Right cardiac atrium (tissue), 5 donors: ENCODE data around the gene MSL3B.

Experiments used
- ATAC-seq, 2 donors: fragments of 200-7000 bp; cut with Tn5 transposase; one replicate each; pipeline versions ENCODE4 v1.8.0 to v1.9.1; 2020; ENCODE audit warnings: moderate library complexity in 2 of 2, mild to moderate bottlenecking in 1 of 2
- DNase-seq, 3 donors: peaks; one replicate each; pipeline ENCODE4 v3.0.0-alpha.2; 2020
- H3K27ac ChIP-seq: one replicate; pipeline ENCODE4 v1.5.1; 2013; ENCODE audit warnings: mild to moderate bottlenecking, low read length, control low read depth, moderate library complexity
- H3K27me3 ChIP-seq: one replicate; pipeline ENCODE4 v1.6.1; 2013; ENCODE audit not compliant: control insufficient read depth, insufficient read depth
- H3K4me1 ChIP-seq: one replicate; pipeline ENCODE4 v1.6.1; 2013; ENCODE audit warnings: low read length; ENCODE audit not compliant: control insufficient read depth, insufficient read depth
- H3K4me3 ChIP-seq: one replicate; pipeline ENCODE4 v1.5.1; 2013; ENCODE audit warnings: low read length, control low read depth
- H3K9me3 ChIP-seq: one replicate; pipeline ENCODE4 v1.6.1; 2013; ENCODE audit warnings: low read length; ENCODE audit not compliant: control insufficient read depth
- WGBS: extraction: QIAGEN DNeasy Blood & Tissue Kit; methylation state at CpG from one replicate; pipeline ENCODE4 v1.1.7; 2013; 5-methylcytosine and 5-hydroxymethylcytosine counted together
- intact Hi-C, 4 donors: fragments of 100-400 bp; cut with DNase I; formaldehyde crosslinking; loops; one replicate each; pipeline versions ENCODE4 v1.11.0 to v1.14.0; 2022 to 2023
- donor health status: healthy with polysubstance abuse.
- donor health status: DM: no; HTN: yes; CAD: no.
- donor health status: DM: no; HTN: no; CAD: no.
- donor health status: DM: no; HTN: yes; CAD: no; lungs with severe emphysema.
- donor health status: DM: yes; HTN: yes; CAD: no.

Gene MSL3B

GRCh38 chr2:233844064-233844807, 23.9 kb downstream of the MSL3B start:
- Histone ChIP-seq H3K9me3 (no peaks in the 10 kb centered on the region), H3K4me1 (no peaks in the 10 kb centered on the region), H3K4me3 (no peak overlapping the region), H3K27me3 (no peaks in the 10 kb centered on the region), H3K27ac (no peak overlapping the region)
- DNase-seq, result no peak
- WGBS, result 95% methylated on average over 19 of the region's 19 CpGs
- ATAC-seq, result no peak
- intact Hi-C loops, result no loop called here

DNA sequence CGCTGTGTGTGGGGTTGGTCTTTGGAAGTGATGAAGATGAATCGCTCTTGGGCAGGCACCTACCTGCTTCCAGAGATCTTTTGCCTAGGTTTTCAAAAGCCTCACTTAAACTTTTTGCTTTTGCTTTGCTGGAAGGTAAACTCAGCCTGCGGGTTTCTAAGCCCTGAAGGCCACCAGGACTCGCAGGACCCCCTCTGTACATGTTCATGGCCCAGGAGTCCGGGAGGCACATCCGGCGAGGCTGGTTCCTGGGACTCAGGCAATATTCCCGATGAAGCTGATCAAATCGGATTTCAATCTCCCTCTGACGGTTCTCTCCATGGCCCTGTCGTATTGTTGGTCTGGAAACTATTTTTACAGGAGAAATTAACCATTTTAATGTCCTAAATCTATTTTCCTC, 27.0 kb downstream of the MSL3B start:
- H3K4me1 ChIP-seq, result no peaks in the 10 kb centered on the region
- no peaks in the 10 kb centered on the region for H3K9me3 ChIP-seq
- H3K27me3 ChIP-seq, result no peaks in the 10 kb centered on the region
- DNase-seq, result no peak
- H3K4me3 ChIP-seq, result no peak overlapping the region
- ATAC-seq, result no peak
- intact Hi-C loops, result no loop called here
- 95% methylated on average over 11 of the region's 11 CpGs for WGBS
- H3K27ac ChIP-seq, result no peak overlapping the region

DNA sequence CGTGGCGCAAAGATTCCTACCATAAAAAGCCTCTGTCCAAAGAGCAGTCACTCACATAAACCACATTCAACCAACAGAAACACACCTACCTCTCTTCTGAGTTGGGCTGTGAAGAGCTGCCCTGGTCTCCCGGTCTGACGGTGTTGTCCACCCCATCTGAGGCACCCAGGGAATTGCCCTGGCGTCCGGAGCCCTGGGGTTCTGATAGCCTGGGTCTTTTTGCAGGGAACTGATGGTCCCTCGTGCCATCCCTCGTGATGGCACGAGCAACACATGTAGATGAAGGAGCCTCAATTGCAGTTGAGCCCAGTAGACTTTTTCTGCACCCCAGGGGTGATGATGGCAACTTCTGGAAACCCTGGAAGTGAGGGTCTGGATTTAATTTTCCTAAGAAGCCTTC, 27.7 kb downstream of the MSL3B start:
- 96% methylated on average over 9 of the region's 9 CpGs for WGBS
- no peaks in the 10 kb centered on the region for H3K4me1 ChIP-seq
- H3K27ac ChIP-seq, result no peak overlapping the region
- H3K4me3 ChIP-seq, result no peak overlapping the region
- ATAC-seq, result no peak
- intact Hi-C loops, result no loop called here
- no peaks in the 10 kb centered on the region for H3K9me3 ChIP-seq
- H3K27me3 ChIP-seq, result no peaks in the 10 kb centered on the region
- DNase-seq, result no peak

DNA sequence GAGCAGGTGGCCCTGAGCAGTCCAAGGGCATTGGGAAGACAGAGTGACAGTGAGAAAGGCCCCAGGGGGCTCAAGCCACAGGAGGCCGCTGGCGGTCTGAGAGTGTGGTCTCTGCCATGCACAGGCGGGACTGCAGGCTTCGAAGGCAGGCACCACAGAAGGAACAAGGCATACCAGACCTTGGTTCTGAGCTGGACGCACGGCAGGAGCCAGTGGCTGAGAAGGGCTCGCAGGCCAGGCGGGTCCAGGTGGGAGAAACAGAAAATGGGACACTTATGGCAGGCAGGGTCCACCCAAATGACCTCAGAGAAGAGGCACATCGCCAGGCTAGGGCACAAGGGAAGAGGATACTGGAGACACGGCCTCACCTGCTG, 28.8 kb downstream of the MSL3B start:
- intact Hi-C loops, result no loop called here
- Histone ChIP-seq H3K27me3 (no peaks in the 10 kb centered on the region), H3K9me3 (no peaks in the 10 kb centered on the region), H3K27ac (no peak overlapping the region), H3K4me1 (no peaks in the 10 kb centered on the region), H3K4me3 (no peak overlapping the region)
- ATAC-seq (peak in 1 of 2 donors; percentile 16), DNase-seq (no peak)
- WGBS, result 97% methylated on average over 10 of the region's 10 CpGs

DNA sequence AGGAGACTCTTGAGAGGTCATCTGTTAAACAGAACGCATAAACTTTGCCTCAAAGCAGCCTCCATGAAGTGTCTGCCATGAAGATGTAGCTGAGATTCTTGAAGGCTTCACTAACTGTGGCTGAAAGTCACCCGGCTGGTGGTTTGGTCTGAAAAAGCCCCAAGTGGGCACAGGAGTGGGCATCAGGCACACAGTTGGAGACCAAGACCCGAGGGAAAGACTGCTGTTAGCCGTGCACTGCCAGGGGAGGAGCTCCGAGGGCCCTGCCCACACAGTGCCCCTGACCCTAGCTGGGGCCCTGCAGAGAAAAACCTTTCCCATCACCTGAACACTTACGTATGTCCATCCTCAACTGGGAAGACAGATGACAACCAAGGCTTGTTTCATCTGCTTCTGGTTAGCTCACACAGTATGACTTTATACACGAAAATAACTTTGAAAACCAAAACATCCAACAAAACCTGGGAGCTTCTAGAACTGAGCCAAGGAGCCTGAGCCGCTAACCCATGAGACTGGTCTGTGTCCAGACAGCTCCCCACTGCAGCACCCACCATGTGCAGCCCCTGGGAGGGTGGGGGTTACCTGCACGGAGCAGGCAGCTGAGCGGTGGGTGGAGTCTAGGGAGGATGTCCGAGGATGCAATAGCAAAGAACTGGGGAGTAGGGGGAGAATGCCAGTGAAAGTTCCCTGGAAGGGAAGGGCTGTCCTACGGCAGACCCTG, 29.3 kb downstream of the MSL3B start:
- DNase-seq (no peak), ATAC-seq (no peak)
- no peaks in the 10 kb centered on the region for H3K4me1 ChIP-seq
- no peak overlapping the region for H3K4me3 ChIP-seq
- intact Hi-C loops, result no loop called here
- H3K27ac ChIP-seq, result no peak overlapping the region
- H3K27me3 ChIP-seq, result no peaks in the 10 kb centered on the region
- 86% methylated on average over 12 of the region's 12 CpGs for WGBS
- H3K9me3 ChIP-seq, result no peaks in the 10 kb centered on the region

DNA sequence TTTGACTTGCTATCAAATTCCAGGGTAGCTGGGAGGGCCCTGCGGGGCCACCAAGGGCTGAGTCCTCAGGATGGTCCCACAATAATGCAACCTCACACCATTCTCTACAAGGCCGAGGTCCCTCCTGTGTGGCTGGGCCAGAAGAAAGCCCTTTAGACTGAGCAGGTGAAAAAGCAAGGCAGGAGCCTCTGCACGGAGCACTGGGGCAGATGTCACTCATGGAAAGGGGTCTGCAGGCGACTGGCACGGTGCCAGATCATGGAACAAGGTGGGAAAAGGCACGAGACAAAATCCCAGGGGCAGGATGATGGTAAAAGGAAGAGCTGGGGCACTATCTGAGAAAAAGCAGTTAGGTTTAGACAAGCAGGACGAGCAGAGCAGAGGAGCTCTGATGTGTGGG, 29.9 kb downstream of the MSL3B start:
- H3K4me1 ChIP-seq, result no peaks in the 10 kb centered on the region
- ATAC-seq (no peak), DNase-seq (no peak)
- H3K27ac ChIP-seq, result no peak overlapping the region
- intact Hi-C loops, result no loop called here
- 78% methylated on average over 7 of the region's 7 CpGs for WGBS
- no peaks in the 10 kb centered on the region for H3K27me3 ChIP-seq
- no peak overlapping the region for H3K4me3 ChIP-seq
- no peaks in the 10 kb centered on the region for H3K9me3 ChIP-seq

DNA sequence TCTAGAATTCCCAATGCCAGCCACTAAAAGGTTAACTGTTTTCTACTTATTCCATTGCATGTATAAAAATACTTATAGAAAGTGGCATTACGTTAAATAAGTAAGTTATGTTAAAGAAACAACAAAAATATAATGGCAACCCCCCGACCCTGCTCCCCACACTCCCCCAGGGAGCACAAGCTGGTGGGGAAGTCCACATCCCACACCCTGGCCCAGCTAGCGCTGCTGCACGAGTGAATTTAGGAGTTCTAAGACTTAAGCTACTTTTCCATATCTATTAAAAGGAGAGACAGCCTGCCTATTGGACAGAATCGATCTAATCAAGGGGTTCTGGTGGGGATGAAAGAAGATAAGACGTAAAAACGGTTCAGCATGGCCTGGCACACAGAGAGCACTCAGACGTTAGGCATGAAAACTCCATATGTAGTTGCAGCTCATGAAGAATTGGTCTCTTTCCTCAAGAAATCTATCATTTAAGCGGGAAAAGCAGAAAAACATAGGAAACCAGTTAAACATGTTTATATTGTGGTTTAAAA, 30.4 kb downstream of the MSL3B start:
- no peak for DNase-seq
- no peak for ATAC-seq
- intact Hi-C loops, result no loop called here
- Histone ChIP-seq H3K27ac (no peak overlapping the region), H3K4me3 (no peak overlapping the region), H3K9me3 (no peaks in the 10 kb centered on the region), H3K27me3 (no peaks in the 10 kb centered on the region), H3K4me1 (no peaks in the 10 kb centered on the region)
- WGBS, result 79% methylated on average over 9 of the region's 9 CpGs

DNA sequence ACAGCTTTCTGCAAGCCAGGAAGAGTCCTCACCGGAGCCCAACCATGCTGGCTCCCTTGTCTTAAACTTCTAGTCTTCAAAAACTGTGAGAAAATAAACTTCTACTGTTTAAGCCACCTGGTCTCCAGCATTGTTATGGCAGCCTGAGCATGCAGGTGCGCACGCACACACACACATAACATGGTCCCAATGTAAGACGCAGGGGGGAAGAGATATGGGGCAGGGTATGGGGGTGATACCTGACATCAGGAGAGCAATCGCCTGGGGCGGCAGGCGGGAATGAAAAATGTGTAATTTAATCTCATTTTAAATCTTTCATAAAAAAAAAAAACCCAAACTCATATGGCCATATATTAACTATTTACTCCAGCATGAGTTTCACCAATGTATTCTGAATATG, 31.8 kb downstream of the MSL3B start:
- no peak for DNase-seq
- no peaks in the 10 kb centered on the region for H3K4me1 ChIP-seq

DNA sequence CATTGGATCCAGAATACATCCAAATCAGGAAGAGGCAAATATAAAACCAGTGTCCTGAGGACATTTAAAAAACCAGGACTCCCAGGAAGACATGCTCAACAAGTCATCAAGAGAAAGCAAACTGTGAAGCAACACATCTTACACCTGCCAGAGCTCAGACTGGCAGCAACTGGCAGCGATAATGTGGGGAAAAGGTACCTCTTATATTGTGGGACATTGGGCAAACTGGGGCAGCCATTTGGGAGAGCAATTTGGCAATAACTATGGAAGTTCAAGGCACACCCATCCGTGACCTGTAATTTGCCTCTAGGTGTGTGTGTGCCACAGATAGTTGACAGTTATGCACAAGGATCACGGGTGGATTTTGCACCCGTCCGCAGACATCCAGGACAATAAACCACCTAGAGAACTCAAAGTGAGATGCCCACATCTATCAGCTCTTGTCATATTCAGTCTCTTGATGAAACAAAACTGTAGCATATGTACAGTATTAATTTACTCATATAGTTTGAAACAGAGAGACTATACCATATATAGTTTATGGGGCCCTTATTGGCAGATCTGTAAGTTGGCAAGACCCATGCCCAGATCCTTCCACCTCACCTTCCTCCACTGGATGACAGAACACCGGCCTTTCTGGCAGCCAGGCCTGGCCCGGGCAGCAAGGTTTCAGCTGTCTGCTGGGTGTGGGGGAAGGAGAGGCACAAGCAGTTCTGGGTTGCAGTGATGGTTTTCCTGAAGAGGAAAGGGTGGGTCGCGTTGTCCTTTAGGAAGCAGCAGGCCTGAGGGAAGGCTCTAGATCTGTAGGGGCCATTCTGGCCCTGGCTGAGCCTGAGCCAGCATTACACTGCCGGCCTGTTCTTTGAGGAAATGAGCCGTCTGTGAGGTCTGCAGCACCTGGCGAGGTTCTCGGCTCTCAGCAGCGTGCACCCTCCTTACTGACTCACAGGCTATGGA, 32.7 kb downstream of the MSL3B start:
- H3K27me3 ChIP-seq, result no peaks in the 10 kb centered on the region
- no peak overlapping the region for H3K27ac ChIP-seq
- H3K4me1 ChIP-seq, result no peaks in the 10 kb centered on the region
- no peak for DNase-seq
- intact Hi-C loops, result no loop called here
- no peaks in the 10 kb centered on the region for H3K9me3 ChIP-seq
- H3K4me3 ChIP-seq, result no peak overlapping the region
- 92% methylated on average over 14 of the region's 14 CpGs for whole genome bisulfite sequencing
- no peak for ATAC-seq

More for the DNA sequence above, 31.8 kb downstream of the MSL3B start:
- 99% methylated on average over 7 of the region's 7 CpGs for WGBS
- H3K4me3 ChIP-seq, result no peak overlapping the region
- intact Hi-C loops, result no loop called here
- no peaks in the 10 kb centered on the region for H3K9me3 ChIP-seq
- H3K27ac ChIP-seq, result no peak overlapping the region
- ATAC-seq, result no peak
- no peaks in the 10 kb centered on the region for H3K27me3 ChIP-seq

DNA sequence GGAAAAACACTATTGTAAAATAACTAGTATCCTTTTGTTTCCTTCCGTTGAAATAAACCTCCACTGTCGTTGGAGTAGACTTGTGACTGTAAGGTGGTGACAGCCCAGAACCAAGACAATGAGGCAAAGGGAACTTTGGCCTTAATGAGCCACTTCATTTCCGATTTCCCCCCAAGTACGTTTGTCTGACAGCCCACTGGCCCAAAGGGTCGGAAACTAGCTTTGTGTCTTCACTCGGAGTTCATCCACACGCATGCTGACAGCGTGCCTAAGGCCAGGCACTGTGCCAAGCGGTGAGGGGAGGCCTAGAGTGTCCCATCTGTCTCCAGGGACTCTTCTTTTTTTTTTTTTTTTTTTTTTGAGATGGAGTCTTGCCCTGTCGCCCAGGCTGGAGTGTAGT, 34.8 kb downstream of the MSL3B start:
- Histone ChIP-seq H3K27me3 (no peaks in the 10 kb centered on the region), H3K4me3 (no peak overlapping the region), H3K27ac (no peak overlapping the region), H3K9me3 (no peaks in the 10 kb centered on the region), H3K4me1 (no peaks in the 10 kb centered on the region)
- WGBS, result 45% methylated on average over 10 of the region's 10 CpGs
- intact Hi-C loops, result no loop called here
- no peak for ATAC-seq
- DNase-seq, result no peak
